H1 (cell line): ENCODE measurements around the gene TFAP2A. TPM values are rescaled to one million over a fixed set of nuclear protein-coding genes. Genes with fewer than 3 reads are reported as not detected.

Experiments used
- CTCF ChIA-PET: fragments of 300-600 bp; sonication (Branson Sonifier 250); formaldehyde crosslinking; loops from one replicate; lab custom pipeline; 2021; ENCODE audit not compliant: partially characterized antibody; lab: Charles Lee
- POLR2A ChIA-PET: fragments of 300-600 bp; sonication (Branson Sonifier 250); formaldehyde crosslinking; loops from one replicate; lab custom pipeline; 2021; ENCODE audit warnings: inconsistent platforms; ENCODE audit not compliant: partially characterized antibody; lab: Charles Lee
- DNase-seq, 2 experiments: peaks; one replicate each; pipeline versions ENCODE4 v3.0.0 to v3.0.0-alpha.2; 2010 to 2022; ENCODE audit warnings: low spot score in 2 of 2, low read depth in 1 of 2, mixed read lengths in 1 of 2
- FAIRE-seq: peaks from 2 replicates; lab custom pipeline; 2011; peaks lifted over from hg19 to GRCh38; lab: Jason Lieb, UNC
- H2AFZ ChIP-seq: 2 replicates; pipeline ENCODE4 v1.8.1; 2012; ENCODE audit warnings: low read length, inconsistent platforms
- H2AK5ac ChIP-seq: 2 replicates; pipeline ENCODE4 v1.6.1; 2013; ENCODE audit warnings: low read depth, low read length
- H2BK120ac ChIP-seq: replicated peaks from 2 replicates; pipeline ENCODE3; 2013; ENCODE audit warnings: low read depth, low read length, inconsistent platforms
- H2BK12ac ChIP-seq: 2 replicates; pipeline ENCODE4 v1.6.1; 2013; ENCODE audit warnings: low read depth, low read length
- H2BK15ac ChIP-seq: 2 replicates; pipeline ENCODE4 v1.6.1; 2013; ENCODE audit warnings: low read length
- H2BK20ac ChIP-seq: 2 replicates; pipeline ENCODE4 v1.6.1; 2013; ENCODE audit warnings: low read length
- H2BK5ac ChIP-seq: 2 replicates; pipeline ENCODE4 v1.6.1; 2013; ENCODE audit warnings: low read depth, low read length
- H3K14ac ChIP-seq: 2 replicates; pipeline ENCODE4 v1.6.1; 2013; ENCODE audit warnings: inconsistent platforms; ENCODE audit not compliant: insufficient read length
- H3K18ac ChIP-seq: 2 replicates; pipeline ENCODE4 v1.6.1; 2013; ENCODE audit warnings: low read length; ENCODE audit errors: extremely low read depth
- H3K23ac ChIP-seq: 2 replicates; pipeline ENCODE4 v1.6.1; 2013; ENCODE audit warnings: inconsistent platforms; ENCODE audit not compliant: insufficient read length
- H3K23me2 ChIP-seq: 2 replicates; pipeline ENCODE4 v1.6.1; 2013; ENCODE audit warnings: low read depth, low read length
- H3K27ac ChIP-seq: 2 replicates; pipeline ENCODE4 v1.6.1; 2011; ENCODE audit warnings: low read depth, low read length, inconsistent platforms
- H3K27me3 ChIP-seq, 4 experiments: replicated peaks in 1 of 4; 1 replicate in 1 of 4; 2 replicates in 3 of 4; pipeline versions ENCODE4 v1.6.1 to v1.8.1; 2011 to 2013; ENCODE audit warnings: low read length in 3 of 4, mild to moderate bottlenecking in 3 of 4, inconsistent platforms in 2 of 4, mixed read lengths in 2 of 4, moderate library complexity in 1 of 4; ENCODE audit not compliant: control insufficient read depth in 3 of 4, insufficient read depth in 3 of 4; ENCODE audit errors: extremely low read depth in 1 of 4
- H3K36me3 ChIP-seq, 4 experiments: 2 replicates each; pipeline versions ENCODE4 v1.6.1 to v1.8.1; 2011 to 2013; ENCODE audit warnings: mild to moderate bottlenecking in 4 of 4, low read length in 3 of 4, moderate library complexity in 2 of 4, control low read depth in 1 of 4, inconsistent platforms in 1 of 4; ENCODE audit not compliant: insufficient read depth in 4 of 4, control insufficient read depth in 2 of 4
- H3K4ac ChIP-seq: replicated peaks from 2 replicates; pipeline ENCODE3; 2013; ENCODE audit warnings: low read length, low read depth, mixed read lengths, inconsistent platforms; ENCODE audit not compliant: insufficient read length
- H3K4me1 ChIP-seq, 4 experiments: replicated peaks in 1 of 4; 1 replicate in 1 of 4; 2 replicates in 3 of 4; pipeline versions ENCODE4 v1.6.1 to v1.8.1; 2011 to 2013; ENCODE audit warnings: low read length in 3 of 4, inconsistent platforms in 2 of 4, mixed read lengths in 1 of 4; ENCODE audit not compliant: insufficient read depth in 4 of 4, control insufficient read depth in 3 of 4
- H3K4me2 ChIP-seq, 2 experiments: 2 replicates each; pipeline versions ENCODE4 v1.6.1 to v1.8.1; 2011 to 2013; ENCODE audit warnings: low read depth in 2 of 2, low read length in 2 of 2, control low read depth in 1 of 2, inconsistent platforms in 1 of 2, mild to moderate bottlenecking in 1 of 2; ENCODE audit not compliant: insufficient read depth in 1 of 2
- H3K4me3 ChIP-seq, 4 experiments: fragments of 200-600, 300-600 bp in 1 of 4; sonication (generic), shearing (Covaris generic), sonication (Bioruptor Twin) in 1 of 4; 2 replicates each; pipeline versions ENCODE4 v1.5.1 to v1.8.1; 2011 to 2016; ENCODE audit warnings: low read length in 4 of 4, low read depth in 3 of 4, control low read depth in 2 of 4, inconsistent platforms in 2 of 4, mild to moderate bottlenecking in 2 of 4, mixed read lengths in 1 of 4, moderate library complexity in 1 of 4; ENCODE audit not compliant: insufficient read depth in 2 of 4; ENCODE audit errors: extremely low read depth in 1 of 4
- H3K56ac ChIP-seq: replicated peaks from 2 replicates; pipeline ENCODE3; 2013; ENCODE audit warnings: low read depth, mild to moderate bottlenecking, mixed read lengths, low read length, inconsistent platforms; ENCODE audit not compliant: insufficient read length
- H3K79me1 ChIP-seq: 2 replicates; pipeline ENCODE4 v1.6.1; 2013; ENCODE audit warnings: low read depth, low read length, control low read depth
- H3K79me2 ChIP-seq, 2 experiments: 2 replicates each; pipeline versions ENCODE4 v1.6.1 to v1.8.1; 2012 to 2013; ENCODE audit warnings: low read length in 2 of 2, mild to moderate bottlenecking in 2 of 2, inconsistent platforms in 1 of 2; ENCODE audit not compliant: insufficient read depth in 2 of 2, control insufficient read depth in 1 of 2
- H3K9ac ChIP-seq, 4 experiments: replicated peaks in 1 of 4; 1 replicate in 1 of 4; 2 replicates in 3 of 4; pipeline versions ENCODE4 v1.6.1 to v1.8.1; 2011 to 2013; ENCODE audit warnings: low read depth in 3 of 4, low read length in 3 of 4, control low read depth in 2 of 4, mild to moderate bottlenecking in 2 of 4, moderate library complexity in 2 of 4, inconsistent platforms in 1 of 4; ENCODE audit errors: extremely low read depth in 1 of 4
- H3K9me3 ChIP-seq, 2 experiments: 2 replicates each; pipeline versions ENCODE4 v1.6.1 to v1.8.1; 2012 to 2013; ENCODE audit warnings: mild to moderate bottlenecking in 2 of 2, moderate library complexity in 2 of 2, control low read depth in 1 of 2, inconsistent platforms in 1 of 2, low read depth in 1 of 2, low read length in 1 of 2, mixed read lengths in 1 of 2; ENCODE audit not compliant: insufficient read depth in 2 of 2
- H4K20me1 ChIP-seq, 2 experiments: replicated peaks in 1 of 2; 2 replicates each; pipeline versions ENCODE3 to v1.8.1; 2011 to 2013; ENCODE audit warnings: inconsistent platforms in 2 of 2, low read length in 2 of 2, mild to moderate bottlenecking in 1 of 2; ENCODE audit not compliant: insufficient read depth in 2 of 2, control insufficient read depth in 1 of 2
- H4K5ac ChIP-seq: 2 replicates; pipeline ENCODE4 v1.6.1; 2013; ENCODE audit warnings: low read length, low read depth, mixed read lengths, inconsistent platforms; ENCODE audit not compliant: insufficient read length
- H4K8ac ChIP-seq: 2 replicates; pipeline ENCODE4 v1.8.0; 2013; ENCODE audit warnings: mild to moderate bottlenecking, moderate library complexity, low read length, inconsistent platforms; ENCODE audit not compliant: insufficient read depth; ENCODE audit errors: extremely low read depth
- H4K91ac ChIP-seq: replicated peaks from 2 replicates; pipeline ENCODE3; 2013; ENCODE audit warnings: low read length, mixed read lengths, inconsistent platforms; ENCODE audit not compliant: insufficient read length
- SUZ12 ChIP-seq: fragments of 200-600 bp; sonication (generic); IDR thresholded peaks from 2 replicates; pipeline ENCODE4 v1.6.1; 2012; ENCODE audit warnings: mild to moderate bottlenecking, inconsistent platforms, low read length, moderate library complexity, mixed read lengths
- ZNF274 ChIP-seq: IDR thresholded peaks from 2 replicates; pipeline ENCODE4 v1.7.0; 2012; ENCODE audit warnings: low read length, borderline replicate concordance; ENCODE audit errors: extremely low read depth
- WGBS, 2 experiments: shearing (Covaris generic) in 1 of 2; methylation state at CpG; one replicate each; pipeline versions ENCODE4 v1.1.6 to v1.1.7; 2013 to 2015; ENCODE audit warnings: low lambda C conversion rate in 2 of 2, mixed read lengths in 2 of 2, inconsistent platforms in 1 of 2, low coverage in 1 of 2, missing lambda C conversion rate in 1 of 2; ENCODE audit not compliant: insufficient replicate concordance in 2 of 2, insufficient coverage in 1 of 2, insufficient read length in 1 of 2; ENCODE audit errors: extremely low coverage in 1 of 2, missing lambda C conversion rate in 1 of 2; 5-methylcytosine and 5-hydroxymethylcytosine counted together
- polyA plus RNA-seq, 7 experiments: library from polyadenylated mRNA; depleted of rRNA in 3 of 7; stranded (reverse) in 5 of 7; unstranded in 2 of 7; fragments of >200 nt in 5 of 7; fragments of 200-250 nt in 2 of 7; gene quantifications; 1 replicate in 5 of 7; 2 replicates in 1 of 7; 4 replicates in 1 of 7; pipeline versions ENCODE4 v1.2.1 to v1.2.3, GENCODE V29; 2011 to 2013; ENCODE audit warnings: missing spikeins in 2 of 7, mixed read lengths in 2 of 7
- total RNA-seq: library from RNA; stranded (reverse); fragmentation: NEBNext Ultra II Directional; extraction: Animal tissue kit (Norgen Biotek cat#: 25700); gene quantifications from 2 replicates; pipeline ENCODE4 v1.2.1, GENCODE V29; 2021

The TFAP2A gene
- total and polyA plus RNA-seq, 2 of the 8 experiments (the other 6 are each of a cell fraction or from before 2014, with no cell fraction given), result 0.23 TPM; not detected in 1

- no peak overlapping the region for H2AFZ ChIP-seq
- CTCF ChIA-PET, result interaction anchor here (0.6 to 21.9 kb wide), 11 partner anchors 7 to 1659 kb away, joined by 3 to 365 read pairs (median 15); partner anchors contain the start of gene TFAP2A
- H2BK5ac ChIP-seq, result peak overlapping the region; percentile 66; the same call in 1 of the 2 replicates
- H2BK120ac ChIP-seq, result no peak overlapping the region
- TF ChIP-seq ZNF274 (no peak), SUZ12 (peak; percentile 46)
- H2AK5ac ChIP-seq, result no peak overlapping the region
- H4K20me1 ChIP-seq, result peaks cover 35 to 50% of the 10 kb centered on the region in 2 experiments
- H2BK15ac ChIP-seq, result peak overlapping the region; percentile 61; the same call in 1 of the 2 replicates
- H3K36me3 ChIP-seq, result no peaks in the 10 kb centered on the region; a peak in 1 of 8 replicates
- H2BK12ac ChIP-seq, result peak overlapping the region; percentile 60; the same call in 1 of the 2 replicates
- no peaks in the 10 kb centered on the region for H3K79me2 ChIP-seq
- H3K4me3 ChIP-seq, result peak overlapping the region; percentile 19 to 53 (median 33); a peak in 6 of 8 replicates
- no peak for FAIRE-seq
- no peak overlapping the region for H3K14ac ChIP-seq
- DNase-seq, result no peak
- 6% methylated on average over 14 of the region's 31 CpGs; no CpG with 5 or more reads in 1 of the 2 experiments for WGBS, 2 experiments
- H3K18ac ChIP-seq, result no peak overlapping the region; the same call in 1 of the 2 replicates
- H4K5ac ChIP-seq, result no peak overlapping the region
- no peak overlapping the region for H3K4ac ChIP-seq
- peaks cover 8% of the 10 kb centered on the region; the same call in 1 of the 2 replicates for H3K23me2 ChIP-seq
- H3K79me1 ChIP-seq, result no peaks in the 10 kb centered on the region
- no peaks in the 10 kb centered on the region for H3K9me3 ChIP-seq
- H2BK20ac ChIP-seq, result 0 out of 2 replicates have a peak overlapping the region, but pooled peaks have one; percentile 86
- no peak overlapping the region for H3K56ac ChIP-seq
- H3K4me1 ChIP-seq, result peaks cover 6 to 50% (median 35%) of the 10 kb centered on the region in 4 experiments
- no peak overlapping the region for H3K9ac ChIP-seq
- H3K4me2 ChIP-seq, result peak overlapping the region; percentile 63 to 72
- no peak overlapping the region for H3K27ac ChIP-seq
- H4K91ac ChIP-seq, result no peak overlapping the region
- H4K8ac ChIP-seq, result no peak overlapping the region
- POLR2A ChIA-PET, result interaction anchor here (1.0 to 2.0 kb wide), 5 partner anchors 10 to 28 kb away, joined by 3 to 9 read pairs (median 4); no protein-coding TSS in a partner anchor
- H3K27me3 ChIP-seq, result peaks cover 86 to 100% (median 98%) of the 10 kb centered on the region in 4 experiments
- no peak overlapping the region for H3K23ac ChIP-seq
These were observed 5.1 kb upstream of the TFAP2A start for GRCh38 chr6:10419749-10420545.
